NT2/D1 (cell line): ENCODE results near the gene RDH5.

Experiments used
- DNase-seq: peaks from one replicate; pipeline ENCODE4 v3.0.0-alpha.2; 2011; ENCODE audit warnings: low read depth, low spot score
- H3K27me3 ChIP-seq: 2 replicates; pipeline ENCODE4 v1.6.0; 2011; ENCODE audit warnings: mild to moderate bottlenecking; ENCODE audit not compliant: insufficient read length, insufficient read depth
- H3K36me3 ChIP-seq: 2 replicates; pipeline ENCODE4 v1.6.1; 2011; ENCODE audit warnings: mild to moderate bottlenecking, low read length, mixed read lengths; ENCODE audit not compliant: insufficient read depth, insufficient read length
- H3K4me1 ChIP-seq: 2 replicates; pipeline ENCODE4 v1.5.1; 2011; ENCODE audit not compliant: insufficient read depth, insufficient read length
- H3K4me3 ChIP-seq: 2 replicates; pipeline ENCODE4 v1.5.1; 2011; ENCODE audit warnings: low read depth; ENCODE audit not compliant: insufficient read length
- H3K9ac ChIP-seq: 2 replicates; pipeline ENCODE4 v1.6.0; 2011; ENCODE audit warnings: low read depth; ENCODE audit not compliant: insufficient read length
- H3K9me3 ChIP-seq: 2 replicates; pipeline ENCODE4 v1.5.1; 2011; ENCODE audit warnings: mild to moderate bottlenecking, low read length; ENCODE audit not compliant: insufficient read depth
- SUZ12 ChIP-seq: IDR thresholded peaks from 2 replicates; pipeline ENCODE4 v1.6.1; 2011; ENCODE audit not compliant: insufficient read length, insufficient read depth; ENCODE audit errors: extremely low read depth
- YY1 ChIP-seq: IDR thresholded peaks from 2 replicates; pipeline ENCODE4 v1.6.1; 2011; ENCODE audit not compliant: insufficient read length, insufficient read depth
- ZNF274 ChIP-seq: IDR thresholded peaks from 2 replicates; pipeline ENCODE4 v1.6.1; 2011; ENCODE audit warnings: mild to moderate bottlenecking, low read depth, low read length

The RDH5 gene

GRCh38 chr12:55703901-55704761 lies 16.1 kb upstream of the RDH5 start:
- no peaks in the 10 kb centered on the region for H3K9me3 ChIP-seq
- peaks cover 9% of the 10 kb centered on the region for H3K4me1 ChIP-seq
- H3K4me3 ChIP-seq = no peak overlapping the region
- no peak for TF ChIP-seq YY1
- no peak for TF ChIP-seq ZNF274
- TF ChIP-seq SUZ12 = no peak
- DNase-seq = no peak
- peaks cover 16% of the 10 kb centered on the region for H3K27me3 ChIP-seq
- H3K9ac ChIP-seq = no peak overlapping the region
- peaks cover 19% of the 10 kb centered on the region for H3K36me3 ChIP-seq

GRCh38 chr12:55704824-55705718 lies 15.1 kb upstream of the RDH5 start:
- DNase-seq = no peak
- H3K9ac ChIP-seq = no peak overlapping the region
- H3K9me3 ChIP-seq = no peaks in the 10 kb centered on the region
- no peak for TF ChIP-seq SUZ12
- TF ChIP-seq YY1 = no peak
- no peak for TF ChIP-seq ZNF274
- H3K4me3 ChIP-seq = no peak overlapping the region
- peaks cover 23% of the 10 kb centered on the region for H3K27me3 ChIP-seq
- peaks cover 19% of the 10 kb centered on the region for H3K36me3 ChIP-seq
- peaks cover 9% of the 10 kb centered on the region for H3K4me1 ChIP-seq

- Histone ChIP-seq H3K27me3 (peaks cover 23% of the 10 kb centered on the region), H3K4me1 (peaks cover 9% of the 10 kb centered on the region), H3K36me3 (peaks cover 14% of the 10 kb centered on the region), H3K9me3 (no peaks in the 10 kb centered on the region), H3K9ac (peak overlapping the region; percentile 91), H3K4me3 (no peak overlapping the region)
- no peak for TF ChIP-seq SUZ12
- no peak for TF ChIP-seq YY1
- no peak for TF ChIP-seq ZNF274
- DNase-seq = no peak
These were observed 14.3 kb upstream of the RDH5 start for GRCh38 chr12:55705782-55706402.

GRCh38 chr12:55706568-55707218 lies 13.5 kb upstream of the RDH5 start:
- DNase-seq = no peak
- Histone ChIP-seq H3K27me3 (peaks cover 24% of the 10 kb centered on the region), H3K36me3 (peaks cover 9% of the 10 kb centered on the region), H3K9ac (peak overlapping the region; percentile 91), H3K9me3 (no peaks in the 10 kb centered on the region), H3K4me1 (peaks cover 9% of the 10 kb centered on the region), H3K4me3 (peak overlapping the region; percentile 86)
- TF ChIP-seq YY1 (no peak), ZNF274 (no peak), SUZ12 (no peak)

- Histone ChIP-seq H3K27me3 (peaks cover 28% of the 10 kb centered on the region), H3K4me1 (peaks cover 9% of the 10 kb centered on the region), H3K9ac (peak overlapping the region; percentile 91), H3K9me3 (no peaks in the 10 kb centered on the region), H3K4me3 (peak overlapping the region; percentile 86), H3K36me3 (peaks cover 9% of the 10 kb centered on the region)
- DNase-seq = no peak
- TF ChIP-seq YY1 = no peak
- TF ChIP-seq SUZ12 = no peak
- no peak for TF ChIP-seq ZNF274
These were observed 12.9 kb upstream of the RDH5 start for GRCh38 chr12:55707219-55707671.

GRCh38 chr12:55707841-55708694 lies 12.1 kb upstream of the RDH5 start, which contains the start of gene ITGA7:
Gene ITGA7, minus strand, starts transcription at chr12:55707904. Its CDS starts 222 bp downstream, at chr12:55707682.
- DNase-seq = peak; percentile 92
- peaks cover 9% of the 10 kb centered on the region for H3K4me1 ChIP-seq
- H3K9me3 ChIP-seq = no peaks in the 10 kb centered on the region
- H3K36me3 ChIP-seq = peaks cover 4% of the 10 kb centered on the region
- H3K27me3 ChIP-seq = peaks cover 37% of the 10 kb centered on the region
- H3K9ac ChIP-seq = peak within 1 kb of the TSS; percentile 91
- peak within 1 kb of the TSS; percentile 86 for H3K4me3 ChIP-seq
- no peak for TF ChIP-seq YY1
- TF ChIP-seq SUZ12 = no peak
- TF ChIP-seq ZNF274 = no peak
